ENCODE data around the gene LEPROT.

GRCh38 chr1:65440322-65440900, 19.9 kb downstream of the LEPROT start:
- TF ChIP-seq, protein P1, sequence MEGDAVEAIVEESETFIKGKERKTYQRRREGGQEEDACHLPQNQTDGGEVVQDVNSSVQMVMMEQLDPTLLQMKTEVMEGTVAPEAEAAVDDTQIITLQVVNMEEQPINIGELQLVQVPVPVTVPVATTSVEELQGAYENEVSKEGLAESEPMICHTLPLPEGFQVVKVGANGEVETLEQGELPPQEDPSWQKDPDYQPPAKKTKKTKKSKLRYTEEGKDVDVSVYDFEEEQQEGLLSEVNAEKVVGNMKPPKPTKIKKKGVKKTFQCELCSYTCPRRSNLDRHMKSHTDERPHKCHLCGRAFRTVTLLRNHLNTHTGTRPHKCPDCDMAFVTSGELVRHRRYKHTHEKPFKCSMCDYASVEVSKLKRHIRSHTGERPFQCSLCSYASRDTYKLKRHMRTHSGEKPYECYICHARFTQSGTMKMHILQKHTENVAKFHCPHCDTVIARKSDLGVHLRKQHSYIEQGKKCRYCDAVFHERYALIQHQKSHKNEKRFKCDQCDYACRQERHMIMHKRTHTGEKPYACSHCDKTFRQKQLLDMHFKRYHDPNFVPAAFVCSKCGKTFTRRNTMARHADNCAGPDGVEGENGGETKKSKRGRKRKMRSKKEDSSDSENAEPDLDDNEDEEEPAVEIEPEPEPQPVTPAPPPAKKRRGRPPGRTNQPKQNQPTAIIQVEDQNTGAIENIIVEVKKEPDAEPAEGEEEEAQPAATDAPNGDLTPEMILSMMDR (IDR thresholded peaks at IDR 0.05) = no peak
- no peak for TF ChIP-seq ZFX (IDR thresholded peaks at IDR 0.05; ENCODE audit: borderline replicate concordance)

Measured in 22Rv1 (cell line).